Choroid plexus epithelial cell (primary cell): ENCODE results near the gene WDR82.

ENCODE experiments used
- DNase-seq: peaks from one replicate; pipeline ENCODE4 v3.0.0-alpha.2; 2010; ENCODE audit warnings: low read depth
- H3K4me3 ChIP-seq: 2 replicates; pipeline ENCODE4 v1.5.1; 2011; ENCODE audit warnings: low read depth, mild to moderate bottlenecking, control low read depth, low read length, moderate library complexity
- TF ChIP-seq, protein P1 (sequence below): conservative IDR thresholded peaks from 2 replicates; pipeline ENCODE4 v1.5.1; 2011; ENCODE audit warnings: low read depth, mild to moderate bottlenecking, control low read depth, inconsistent platforms, low read length, moderate library complexity

The WDR82 gene

DNA sequence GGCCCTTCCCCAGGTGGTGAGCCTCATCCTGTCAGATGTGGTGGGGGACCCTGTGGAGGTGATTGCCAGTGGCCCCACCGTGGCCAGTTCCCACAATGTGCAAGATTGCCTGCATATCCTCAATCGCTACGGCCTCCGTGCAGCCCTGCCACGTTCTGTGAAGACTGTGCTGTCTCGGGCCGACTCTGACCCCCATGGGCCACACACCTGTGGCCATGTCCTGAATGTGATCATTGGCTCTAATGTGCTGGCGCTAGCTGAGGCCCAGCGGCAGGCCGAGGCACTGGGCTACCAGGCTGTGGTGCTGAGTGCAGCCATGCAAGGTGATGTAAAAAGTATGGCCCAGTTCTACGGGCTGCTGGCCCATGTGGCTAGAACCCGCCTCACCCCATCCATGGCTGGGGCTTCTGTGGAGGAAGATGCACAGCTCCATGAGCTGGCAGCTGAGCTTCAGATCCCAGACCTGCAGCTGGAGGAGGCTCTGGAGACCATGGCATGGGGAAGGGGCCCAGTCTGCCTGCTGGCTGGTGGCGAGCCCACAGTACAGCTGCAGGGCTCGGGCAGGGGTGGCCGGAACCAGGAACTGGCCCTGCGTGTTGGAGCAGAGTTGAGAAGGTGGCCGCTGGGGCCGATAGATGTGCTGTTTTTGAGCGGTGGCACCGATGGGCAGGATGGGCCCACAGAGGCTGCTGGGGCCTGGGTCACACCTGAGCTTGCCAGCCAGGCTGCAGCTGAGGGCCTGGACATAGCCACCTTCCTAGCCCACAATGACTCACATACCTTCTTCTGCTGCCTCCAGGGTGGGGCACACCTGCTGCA, 14.0 kb upstream of the WDR82 start:
- H3K4me3 ChIP-seq = no peak overlapping the region
- DNase-seq = no peak
- TF ChIP-seq, protein P1, sequence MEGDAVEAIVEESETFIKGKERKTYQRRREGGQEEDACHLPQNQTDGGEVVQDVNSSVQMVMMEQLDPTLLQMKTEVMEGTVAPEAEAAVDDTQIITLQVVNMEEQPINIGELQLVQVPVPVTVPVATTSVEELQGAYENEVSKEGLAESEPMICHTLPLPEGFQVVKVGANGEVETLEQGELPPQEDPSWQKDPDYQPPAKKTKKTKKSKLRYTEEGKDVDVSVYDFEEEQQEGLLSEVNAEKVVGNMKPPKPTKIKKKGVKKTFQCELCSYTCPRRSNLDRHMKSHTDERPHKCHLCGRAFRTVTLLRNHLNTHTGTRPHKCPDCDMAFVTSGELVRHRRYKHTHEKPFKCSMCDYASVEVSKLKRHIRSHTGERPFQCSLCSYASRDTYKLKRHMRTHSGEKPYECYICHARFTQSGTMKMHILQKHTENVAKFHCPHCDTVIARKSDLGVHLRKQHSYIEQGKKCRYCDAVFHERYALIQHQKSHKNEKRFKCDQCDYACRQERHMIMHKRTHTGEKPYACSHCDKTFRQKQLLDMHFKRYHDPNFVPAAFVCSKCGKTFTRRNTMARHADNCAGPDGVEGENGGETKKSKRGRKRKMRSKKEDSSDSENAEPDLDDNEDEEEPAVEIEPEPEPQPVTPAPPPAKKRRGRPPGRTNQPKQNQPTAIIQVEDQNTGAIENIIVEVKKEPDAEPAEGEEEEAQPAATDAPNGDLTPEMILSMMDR = no peak

DNA sequence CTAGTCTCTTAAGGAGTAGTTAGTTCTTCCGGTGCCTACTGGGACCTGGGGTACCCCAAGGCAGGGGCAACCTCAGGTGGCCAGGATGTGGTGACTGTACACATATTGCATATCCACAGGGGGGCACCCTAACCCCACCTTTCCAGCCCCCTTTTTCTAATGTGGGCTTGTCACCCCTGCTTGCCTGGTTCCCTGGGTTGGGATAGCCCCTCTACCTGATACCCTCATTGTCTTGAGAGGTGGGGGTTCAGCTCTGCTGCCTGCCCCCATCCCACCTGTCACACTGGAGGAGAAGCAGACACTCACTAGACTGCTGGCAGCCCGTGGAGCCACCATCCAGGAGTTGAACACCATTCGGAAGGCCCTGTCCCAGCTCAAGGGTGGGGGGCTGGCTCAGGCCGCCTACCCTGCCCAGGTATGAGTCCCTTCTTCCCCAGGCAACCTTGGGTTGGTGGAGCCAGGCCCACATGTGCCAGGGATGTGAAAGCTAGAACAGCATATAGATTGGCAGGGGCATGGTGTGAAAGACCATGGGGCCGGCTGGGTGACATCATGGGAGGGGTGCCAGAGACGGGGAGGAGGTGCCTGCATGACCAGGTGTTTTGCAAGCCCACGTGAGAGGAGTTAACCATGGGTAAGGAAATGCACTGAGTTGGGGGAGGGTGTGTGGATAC, 13.2 kb upstream of the WDR82 start:
- TF ChIP-seq, protein P1 = peak; percentile 67
- peak; percentile 41 for DNase-seq
- H3K4me3 ChIP-seq = no peak overlapping the region

DNA sequence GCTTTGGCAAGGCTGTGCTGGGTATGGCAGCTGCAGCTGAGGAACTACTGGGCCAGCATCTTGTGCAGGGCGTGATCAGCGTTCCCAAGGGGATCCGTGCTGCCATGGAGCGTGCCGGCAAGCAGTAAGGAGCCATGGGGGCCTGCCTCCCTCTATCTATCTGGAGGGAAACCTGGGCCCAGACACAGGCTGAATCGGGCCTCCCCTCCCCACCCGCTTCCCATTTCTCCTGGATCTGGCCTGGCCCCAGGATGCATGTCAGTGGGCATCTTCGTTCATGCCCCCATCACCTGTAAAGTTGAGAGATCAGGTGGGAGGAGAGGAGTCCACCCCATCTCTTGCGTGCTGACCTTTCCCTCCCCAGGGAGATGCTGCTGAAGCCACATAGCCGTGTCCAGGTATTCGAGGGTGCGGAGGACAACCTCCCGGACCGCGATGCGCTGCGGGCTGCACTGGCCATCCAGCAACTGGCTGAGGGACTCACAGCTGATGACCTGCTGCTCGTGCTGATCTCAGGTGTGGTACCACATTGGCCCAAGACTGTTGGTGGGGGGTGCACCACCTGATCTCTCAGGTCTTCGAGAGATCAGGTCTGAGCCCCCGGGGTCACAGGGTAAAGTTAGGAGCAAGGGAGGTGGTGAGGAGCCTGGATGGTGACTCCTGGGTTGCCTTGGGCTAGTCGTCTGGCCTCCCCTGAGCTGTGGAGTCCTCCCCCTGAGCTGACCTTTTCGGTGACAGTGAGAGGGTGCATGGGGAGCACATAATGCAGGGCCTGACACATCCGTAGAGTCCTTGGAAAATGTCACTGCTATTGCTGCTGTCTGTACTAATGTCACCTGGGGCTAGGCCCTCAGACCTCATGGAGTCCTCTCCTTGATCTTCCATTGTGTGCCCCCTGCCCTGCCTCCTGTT, 12.4 kb upstream of the WDR82 start:
- no peak for DNase-seq
- TF ChIP-seq, protein P1 = no peak
- no peak overlapping the region for H3K4me3 ChIP-seq

DNA sequence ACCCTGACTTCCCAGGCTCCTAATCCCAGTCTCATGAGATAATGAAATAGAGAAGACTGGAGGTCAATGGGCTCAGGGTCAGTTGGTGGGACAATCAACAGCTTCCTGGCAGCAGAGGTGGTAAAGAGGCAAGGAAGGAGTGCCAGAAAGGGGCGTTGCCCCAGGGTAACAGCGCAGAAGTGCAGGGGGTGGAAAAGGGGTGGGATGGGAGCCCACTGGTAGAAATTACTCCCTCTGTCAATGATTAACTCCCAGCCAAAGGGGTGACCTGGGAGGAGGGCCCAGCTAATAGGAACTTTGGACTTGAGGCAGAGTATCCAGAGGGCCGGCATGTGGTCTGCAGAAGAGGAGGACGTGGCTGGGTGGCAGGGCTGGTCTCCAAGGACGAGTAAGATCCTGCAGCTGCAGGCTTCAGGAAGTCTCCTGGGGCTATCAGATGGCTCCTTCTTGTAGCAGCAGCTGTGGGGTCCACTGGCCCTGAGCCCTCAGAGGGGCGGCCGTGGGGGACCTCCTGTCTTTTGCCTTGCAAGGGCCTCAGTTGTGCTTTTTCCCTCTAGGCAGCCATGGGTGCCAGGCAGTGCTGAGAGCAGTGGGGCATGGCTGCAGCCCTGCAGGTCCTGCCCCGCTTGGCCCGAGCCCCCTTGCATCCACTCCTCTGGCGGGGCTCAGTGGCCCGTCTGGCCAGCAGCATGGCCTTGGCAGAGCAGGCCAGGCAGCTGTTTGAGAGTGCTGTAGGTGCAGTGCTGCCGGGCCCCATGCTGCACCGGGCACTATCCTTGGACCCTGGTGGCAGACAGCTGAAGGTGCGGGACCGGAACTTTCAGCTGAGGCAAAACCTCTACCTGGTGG, 11.5 kb upstream of the WDR82 start:
- no peak for DNase-seq
- no peak overlapping the region for H3K4me3 ChIP-seq

DNA sequence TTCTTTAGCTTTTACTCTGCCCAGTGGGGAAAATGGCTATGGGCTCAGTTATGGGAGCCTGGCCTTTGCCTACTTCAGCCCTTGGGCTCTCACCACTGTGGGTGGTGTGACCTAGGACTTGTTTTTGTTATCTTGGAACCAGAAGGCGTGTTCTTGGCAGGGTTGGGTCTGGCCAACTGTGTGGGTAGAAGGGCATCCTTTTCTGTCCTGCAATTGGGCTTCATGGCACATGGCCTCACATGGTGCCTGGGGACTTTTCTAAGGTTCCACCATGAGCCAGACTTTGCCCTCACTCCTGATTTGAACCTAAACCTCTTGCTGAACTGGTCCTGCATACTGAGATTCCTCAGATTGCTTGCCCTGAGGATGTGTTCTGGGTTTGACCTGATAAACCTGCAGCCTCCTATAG, 10.9 kb upstream of the WDR82 start:
- no peak overlapping the region for H3K4me3 ChIP-seq
- TF ChIP-seq, protein P1 = no peak
- no peak for DNase-seq

More for the DNA sequence above, 11.5 kb upstream of the WDR82 start:
- TF ChIP-seq, protein P1 = peak; percentile 18

DNA sequence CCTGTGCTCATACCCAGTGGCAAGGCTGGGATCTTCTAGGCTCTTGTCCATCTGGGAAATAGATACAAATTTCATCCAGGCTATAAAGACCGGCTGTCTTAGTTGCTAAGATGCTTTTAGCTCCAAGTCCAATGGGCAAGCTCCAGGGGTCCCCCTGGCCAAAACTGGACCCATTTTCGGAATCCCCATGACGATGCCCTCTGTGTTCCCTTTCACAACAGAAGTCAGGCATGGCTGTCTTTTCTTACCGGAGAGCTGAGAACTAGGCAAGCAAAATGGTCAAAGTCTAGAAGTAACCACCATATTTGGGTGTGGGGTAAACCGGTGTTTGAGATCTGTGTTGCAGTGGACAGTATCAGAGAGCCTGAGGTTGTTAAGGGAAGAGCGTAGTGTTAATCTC, 10.2 kb upstream of the WDR82 start:
- TF ChIP-seq, protein P1 = no peak
- no peak for DNase-seq
- peak overlapping the region; percentile 81 for H3K4me3 ChIP-seq
